Trophoblast cell (in vitro differentiated cells and primary cell): ENCODE results near the gene AGBL1. TPM values are rescaled to one million over a fixed set of nuclear protein-coding genes. Genes with fewer than 3 reads are reported as not detected.

Experiments
- DNase-seq, 2 donors: peaks; one replicate each; pipeline ENCODE4 v3.0.0-alpha.2; 2016
- H2AFZ ChIP-seq: 2 replicates; pipeline ENCODE4 v1.6.1; 2013; ENCODE audit warnings: low read length, moderate library complexity, mild to moderate bottlenecking; ENCODE audit not compliant: insufficient read depth, poor library complexity
- H2AK5ac ChIP-seq: 2 replicates; pipeline ENCODE4 v1.6.1; 2013; ENCODE audit warnings: mild to moderate bottlenecking, low read length
- H2BK120ac ChIP-seq: 2 replicates; pipeline ENCODE4 v1.6.1; 2013; ENCODE audit warnings: low read length, mild to moderate bottlenecking, moderate library complexity; ENCODE audit not compliant: insufficient read depth, poor library complexity
- H2BK12ac ChIP-seq: 2 replicates; pipeline ENCODE4 v1.6.1; 2013; ENCODE audit warnings: mild to moderate bottlenecking, low read length, moderate library complexity
- H2BK5ac ChIP-seq: 2 replicates; pipeline ENCODE4 v1.6.1; 2013; ENCODE audit warnings: low read length, low read depth, moderate library complexity, mild to moderate bottlenecking; ENCODE audit not compliant: poor library complexity
- H3K14ac ChIP-seq: 2 replicates; pipeline ENCODE4 v1.6.1; 2013; ENCODE audit warnings: mild to moderate bottlenecking, low read length
- H3K18ac ChIP-seq: 2 replicates; pipeline ENCODE4 v1.6.1; 2013; ENCODE audit warnings: mild to moderate bottlenecking, low read length
- H3K23ac ChIP-seq: 2 replicates; pipeline ENCODE4 v1.6.1; 2013; ENCODE audit warnings: low read length
- H3K27ac ChIP-seq: 2 replicates; pipeline ENCODE4 v1.5.1; 2013; ENCODE audit warnings: low read depth, mild to moderate bottlenecking, inconsistent platforms, low read length, moderate library complexity
- H3K27me3 ChIP-seq: 2 replicates; pipeline ENCODE4 v1.6.1; 2013; ENCODE audit warnings: inconsistent platforms, mild to moderate bottlenecking, low read length, moderate library complexity; ENCODE audit not compliant: insufficient read depth
- H3K36me3 ChIP-seq, 2 experiments: 1 replicate in 1 of 2; 2 replicates in 1 of 2; pipeline ENCODE4 v1.6.1; 2013; ENCODE audit warnings: low read length in 2 of 2, mild to moderate bottlenecking in 2 of 2, moderate library complexity in 1 of 2; ENCODE audit not compliant: insufficient read depth in 2 of 2, control insufficient read depth in 1 of 2
- H3K4ac ChIP-seq: 2 replicates; pipeline ENCODE4 v1.6.1; 2013; ENCODE audit warnings: low read depth, mild to moderate bottlenecking, low read length, moderate library complexity
- H3K4me1 ChIP-seq, 2 experiments: 1 replicate in 1 of 2; 2 replicates in 1 of 2; pipeline ENCODE4 v1.6.1; 2013; ENCODE audit warnings: low read length in 2 of 2, mild to moderate bottlenecking in 2 of 2, moderate library complexity in 1 of 2; ENCODE audit not compliant: insufficient read depth in 2 of 2, control insufficient read depth in 1 of 2
- H3K4me2 ChIP-seq: 2 replicates; pipeline ENCODE4 v1.6.1; 2013; ENCODE audit warnings: inconsistent platforms, mild to moderate bottlenecking, low read length, moderate library complexity
- H3K4me3 ChIP-seq: 2 replicates; pipeline ENCODE4 v1.5.1; 2013; ENCODE audit warnings: mild to moderate bottlenecking, low read depth, low read length, inconsistent platforms
- H3K79me1 ChIP-seq: one replicate; pipeline ENCODE4 v1.6.1; 2013; ENCODE audit warnings: low read length
- H3K79me2 ChIP-seq: 2 replicates; pipeline ENCODE4 v1.6.1; 2013; ENCODE audit warnings: low read length, mild to moderate bottlenecking; ENCODE audit not compliant: control insufficient read depth, insufficient read depth, poor library complexity
- H3K9ac ChIP-seq: 2 replicates; pipeline ENCODE4 v1.6.1; 2013; ENCODE audit warnings: mild to moderate bottlenecking, low read length
- H3K9me3 ChIP-seq: 2 replicates; pipeline ENCODE4 v1.6.1; 2013; ENCODE audit warnings: low read depth, mild to moderate bottlenecking, control low read depth, inconsistent platforms, low read length; ENCODE audit not compliant: insufficient read depth
- H4K12ac ChIP-seq: 2 replicates; pipeline ENCODE4 v1.6.1; 2013; ENCODE audit warnings: low read depth, mild to moderate bottlenecking, low read length, moderate library complexity
- H4K8ac ChIP-seq: 2 replicates; pipeline ENCODE4 v1.6.1; 2013; ENCODE audit warnings: low read depth, mild to moderate bottlenecking, low read length, moderate library complexity
- H4K91ac ChIP-seq: one replicate; pipeline ENCODE4 v1.6.1; 2013; ENCODE audit warnings: low read depth, mild to moderate bottlenecking, low read length, moderate library complexity
- WGBS: extraction: QIAGEN DNeasy Blood & Tissue Kit; methylation state at CpG from one replicate; pipeline ENCODE4 v1.1.7; 2013; ENCODE audit warnings: missing lambda C conversion rate; ENCODE audit not compliant: insufficient read length, insufficient coverage; ENCODE audit errors: extremely low coverage; 5-methylcytosine and 5-hydroxymethylcytosine counted together
- polyA plus RNA-seq: library from polyadenylated mRNA; stranded (reverse); fragments of 200-250 nt; gene quantifications from 2 replicates; pipeline ENCODE4 v1.2.3, GENCODE V29; 2013

The AGBL1 gene
- polyA plus RNA-seq: not detected in 2 replicates

GRCh38 chr15:86079508-86080266 lies at the start of gene AGBL1:
TSS of gene AGBL1 (plus strand) at chr15:86079871.
- no peak within 1 kb of the TSS for H4K12ac ChIP-seq
- H2AK5ac ChIP-seq: no peak within 1 kb of the TSS
- H3K9ac ChIP-seq: no peak within 1 kb of the TSS
- no CpG with 5 or more reads among the region's 27 CpGs for WGBS
- no peaks in the 10 kb centered on the region for H3K27me3 ChIP-seq
- H3K23ac ChIP-seq: no peak within 1 kb of the TSS
- no peaks in the 10 kb centered on the region for H3K79me2 ChIP-seq
- H3K79me1 ChIP-seq: no peaks in the 10 kb centered on the region
- no peak within 1 kb of the TSS for H3K4me2 ChIP-seq
- H3K18ac ChIP-seq: no peak within 1 kb of the TSS
- H3K4ac ChIP-seq: no peak within 1 kb of the TSS
- H2AFZ ChIP-seq: no peak within 1 kb of the TSS
- H3K4me1 ChIP-seq: peaks cover 0 to 3% of the 10 kb centered on the region in 2 experiments
- no peaks in the 10 kb centered on the region for H3K9me3 ChIP-seq
- no peak within 1 kb of the TSS for H4K8ac ChIP-seq
- H2BK120ac ChIP-seq: no peak within 1 kb of the TSS
- no peak within 1 kb of the TSS for H2BK12ac ChIP-seq
- no peak within 1 kb of the TSS for H4K91ac ChIP-seq
- no peaks in the 10 kb centered on the region for H3K36me3 ChIP-seq
- H2BK5ac ChIP-seq: no peak within 1 kb of the TSS
- no peak within 1 kb of the TSS for H3K14ac ChIP-seq
- no peak within 1 kb of the TSS for H3K4me3 ChIP-seq
- no peak within 1 kb of the TSS for H3K27ac ChIP-seq
- DNase-seq: peak; percentile 12 to 16

DNA sequence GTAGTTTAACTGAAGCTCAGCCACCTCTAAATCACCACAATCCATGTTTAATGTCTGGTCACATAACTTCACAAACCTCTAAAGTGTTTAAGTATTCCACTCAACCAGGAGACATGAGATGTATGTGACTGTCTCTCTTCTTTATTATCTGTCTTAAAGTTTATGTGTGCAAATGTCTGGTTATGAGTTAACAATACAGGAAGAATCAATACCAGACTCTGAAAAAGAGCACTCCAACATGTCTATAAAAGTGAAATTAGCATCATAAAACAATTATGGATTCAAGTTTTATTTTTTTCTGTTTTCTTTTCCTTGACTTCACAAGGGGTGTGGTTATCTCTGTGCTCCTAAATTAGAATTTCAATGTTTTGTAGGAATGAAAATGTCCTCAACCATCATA lies 44.8 kb upstream of the AGBL1 start:
- Histone ChIP-seq H3K27me3 (no peaks in the 10 kb centered on the region), H3K4ac (no peak overlapping the region), H3K4me3 (no peak overlapping the region), H3K36me3 (no peaks in the 10 kb centered on the region), H3K79me1 (no peaks in the 10 kb centered on the region), H3K4me2 (no peak overlapping the region), H4K8ac (no peak overlapping the region), H4K12ac (no peak overlapping the region), H3K23ac (no peak overlapping the region), H3K27ac (no peak overlapping the region), H3K79me2 (no peaks in the 10 kb centered on the region), H4K91ac (no peak overlapping the region), H2BK12ac (no peak overlapping the region), H3K9ac (no peak overlapping the region), H3K14ac (no peak overlapping the region), H2BK5ac (no peak overlapping the region), H3K9me3 (no peaks in the 10 kb centered on the region), H2BK120ac (no peak overlapping the region), H3K18ac (no peak overlapping the region), H2AK5ac (no peak overlapping the region), H2AFZ (no peak overlapping the region), H3K4me1 (no peaks in the 10 kb centered on the region)
- DNase-seq: no peak

DNA sequence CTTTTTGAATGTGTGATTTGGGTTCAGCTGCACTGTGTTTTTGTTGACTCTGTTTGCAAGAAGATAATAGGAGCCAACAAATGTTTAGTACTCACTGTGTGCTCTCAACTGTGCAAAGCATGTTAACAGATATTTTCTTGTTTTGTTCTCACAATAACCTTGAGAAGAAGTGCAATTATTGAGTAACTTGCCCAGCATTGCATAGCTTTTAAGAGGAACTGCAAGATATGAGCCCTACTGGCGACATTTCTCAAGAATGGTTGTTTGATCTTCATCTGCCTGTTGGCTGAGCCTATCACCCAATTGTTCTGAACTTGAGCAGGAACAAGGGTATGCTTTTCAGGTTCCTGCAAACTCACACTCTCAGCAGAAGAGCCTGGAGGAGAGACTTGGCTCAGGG lies 43.4 kb upstream of the AGBL1 start:
- H2BK5ac ChIP-seq: no peak overlapping the region
- H3K23ac ChIP-seq: no peak overlapping the region
- no peak overlapping the region for H3K14ac ChIP-seq
- no peaks in the 10 kb centered on the region for H3K79me2 ChIP-seq
- H2AK5ac ChIP-seq: no peak overlapping the region
- H4K8ac ChIP-seq: no peak overlapping the region
- no peak overlapping the region for H4K91ac ChIP-seq
- no peaks in the 10 kb centered on the region for H3K36me3 ChIP-seq
- H3K27me3 ChIP-seq: peaks cover 2% of the 10 kb centered on the region
- H3K27ac ChIP-seq: no peak overlapping the region
- H3K18ac ChIP-seq: no peak overlapping the region
- H2BK120ac ChIP-seq: no peak overlapping the region
- no peak overlapping the region for H3K4me2 ChIP-seq
- H3K4me1 ChIP-seq: no peaks in the 10 kb centered on the region
- H4K12ac ChIP-seq: no peak overlapping the region
- H2BK12ac ChIP-seq: no peak overlapping the region
- H3K9me3 ChIP-seq: no peaks in the 10 kb centered on the region
- DNase-seq: no peak
- H2AFZ ChIP-seq: no peak overlapping the region
- no peaks in the 10 kb centered on the region for H3K79me1 ChIP-seq
- no CpG with 5 or more reads among the region's 1 CpG for WGBS
- no peak overlapping the region for H3K4me3 ChIP-seq
- H3K9ac ChIP-seq: no peak overlapping the region
- no peak overlapping the region for H3K4ac ChIP-seq

DNA sequence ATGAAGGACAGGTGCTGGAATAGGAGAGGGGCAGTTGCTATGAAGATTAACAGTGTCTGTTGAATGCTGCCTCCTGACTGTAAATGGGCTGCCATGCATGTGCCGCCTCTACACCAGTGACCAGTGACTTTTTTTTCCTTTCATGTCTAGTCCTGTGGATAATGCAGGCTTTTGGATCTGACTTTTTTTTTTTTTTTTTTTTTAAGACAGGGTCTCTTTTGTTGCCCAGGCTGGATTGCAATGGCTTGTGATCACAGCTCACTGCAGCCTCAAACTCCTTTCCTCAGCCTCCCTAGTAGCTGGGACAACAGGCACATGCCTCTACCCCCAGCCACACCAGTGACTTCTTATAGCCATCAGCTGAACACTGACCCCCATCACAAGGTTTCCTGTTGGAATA lies 41.2 kb upstream of the AGBL1 start:
- H2BK12ac ChIP-seq: no peak overlapping the region
- H3K79me2 ChIP-seq: no peaks in the 10 kb centered on the region
- H3K4ac ChIP-seq: no peak overlapping the region
- H3K79me1 ChIP-seq: no peaks in the 10 kb centered on the region
- H4K91ac ChIP-seq: no peak overlapping the region
- H3K27me3 ChIP-seq: peaks cover 2% of the 10 kb centered on the region
- no peak overlapping the region for H3K27ac ChIP-seq
- H3K4me2 ChIP-seq: no peak overlapping the region
- no peak overlapping the region for H3K9ac ChIP-seq
- no peak overlapping the region for H4K12ac ChIP-seq
- no peak overlapping the region for H2BK120ac ChIP-seq
- H3K18ac ChIP-seq: no peak overlapping the region
- no peak overlapping the region for H2AFZ ChIP-seq
- peaks cover 0 to 2% of the 10 kb centered on the region in 2 experiments for H3K4me1 ChIP-seq
- no peaks in the 10 kb centered on the region for H3K36me3 ChIP-seq
- no peak overlapping the region for H2BK5ac ChIP-seq
- H3K14ac ChIP-seq: no peak overlapping the region
- no peak overlapping the region for H3K23ac ChIP-seq
- no peak overlapping the region for H2AK5ac ChIP-seq
- WGBS: no CpG with 5 or more reads among the region's 1 CpG
- H3K4me3 ChIP-seq: no peak overlapping the region
- DNase-seq: no peak
- no peak overlapping the region for H4K8ac ChIP-seq
- H3K9me3 ChIP-seq: no peaks in the 10 kb centered on the region
